Breast epithelium (tissue), 4 donors: ENCODE results near the gene FAM9C. TPM values are rescaled to one million over a fixed set of nuclear protein-coding genes. Genes with fewer than 3 reads are reported as not detected.

Experiments
- DNase-seq, 2 donors: peaks; one replicate each; pipeline ENCODE4 v3.0.0-alpha.2; 2019; ENCODE audit warnings: low spot score in 2 of 2
- H3K27ac ChIP-seq, 2 donors: fragments of 200-600 bp; sonication (generic) in 1 of 2; one replicate each; pipeline ENCODE4 v1.5.1; 2016 to 2019; ENCODE audit warnings: mild to moderate bottlenecking in 1 of 2
- H3K27me3 ChIP-seq, 2 donors: fragments of 200-600 bp; sonication (generic) in 1 of 2; one replicate each; pipeline versions ENCODE4 v1.5.1 to v1.6.0; 2017 to 2019; ENCODE audit warnings: control low read depth in 1 of 2, mild to moderate bottlenecking in 1 of 2
- H3K36me3 ChIP-seq: fragments of 200-600 bp; one replicate; pipeline ENCODE4 v1.5.1; 2019
- H3K4me1 ChIP-seq, 2 donors: fragments of 200-600 bp; sonication (generic); one replicate each; pipeline ENCODE4 v1.5.1; 2016 to 2019; ENCODE audit warnings: control low read depth in 1 of 2
- H3K4me3 ChIP-seq, 3 donors: fragments of 200-600 bp; sonication (generic); 1 replicate in 2 of 3; 2 replicates in 1 of 3; pipeline ENCODE4 v1.5.1; 2016 to 2019; ENCODE audit warnings: mild to moderate bottlenecking in 3 of 3, moderate library complexity in 2 of 3
- H3K9me3 ChIP-seq, 2 donors: fragments of 200-600 bp; sonication (generic) in 1 of 2; one replicate each; pipeline ENCODE4 v1.5.1; 2016 to 2019; ENCODE audit warnings: control low read depth in 1 of 2
- POLR2A ChIP-seq: fragments of 450-650 bp; IDR thresholded peaks from one replicate; pipeline ENCODE4 v1.6.1; 2016; ENCODE audit warnings: antibody characterized with exemption, mild to moderate bottlenecking, moderate library complexity
- POLR2AphosphoS5 ChIP-seq, 3 donors: sonication (generic); formaldehyde crosslinking; IDR thresholded peaks; one replicate each; pipeline ENCODE4 v1.6.1; 2017; ENCODE audit warnings: antibody characterized with exemption in 3 of 3
- intact Hi-C: fragments of 100-400 bp; cut with DNase I; formaldehyde crosslinking; loops from one replicate; pipeline ENCODE4 v1.15.1; 2023; ENCODE audit warnings: low total_unique reads
- total RNA-seq, 3 donors: library from RNA; depleted of rRNA; stranded (reverse); fragments of >200 nt; gene quantifications; one replicate each; pipeline ENCODE4 v1.1.0, GENCODE V29; 2016
- TF ChIP-seq, protein P1 (sequence below), 3 donors: fragments of 450-650 bp; IDR thresholded peaks; one replicate each; pipeline ENCODE4 v1.5.1; 2016 to 2017; ENCODE audit warnings: antibody characterized with exemption in 3 of 3, mild to moderate bottlenecking in 3 of 3, moderate library complexity in 3 of 3

FAM9C gene
- total RNA-seq, 3 donors from 2014 or later, result not detected

DNA sequence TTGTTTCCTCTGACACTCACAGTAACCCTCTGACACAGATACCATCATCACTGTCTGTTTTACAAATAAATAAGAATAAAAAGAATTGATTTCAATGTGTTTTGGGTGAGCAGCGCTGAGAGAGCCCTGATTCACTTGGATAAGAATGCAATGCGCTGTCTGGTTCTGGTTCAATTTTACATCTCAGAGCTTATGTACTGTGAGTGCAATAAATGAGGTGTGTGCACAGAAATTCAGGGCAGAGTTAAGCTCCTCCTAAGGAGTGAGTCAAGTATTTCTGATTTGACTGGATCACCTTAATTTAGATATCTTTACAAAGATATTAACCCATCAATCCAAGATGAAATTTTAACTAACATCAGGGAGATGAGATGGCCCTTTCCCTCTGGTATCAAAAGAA, 11.2 kb downstream of the FAM9C start:
- intact Hi-C loops, result no loop called here
- TF ChIP-seq POLR2AphosphoS5 (IDR thresholded peaks at IDR 0.05), result no peak
- TF ChIP-seq, protein P1, sequence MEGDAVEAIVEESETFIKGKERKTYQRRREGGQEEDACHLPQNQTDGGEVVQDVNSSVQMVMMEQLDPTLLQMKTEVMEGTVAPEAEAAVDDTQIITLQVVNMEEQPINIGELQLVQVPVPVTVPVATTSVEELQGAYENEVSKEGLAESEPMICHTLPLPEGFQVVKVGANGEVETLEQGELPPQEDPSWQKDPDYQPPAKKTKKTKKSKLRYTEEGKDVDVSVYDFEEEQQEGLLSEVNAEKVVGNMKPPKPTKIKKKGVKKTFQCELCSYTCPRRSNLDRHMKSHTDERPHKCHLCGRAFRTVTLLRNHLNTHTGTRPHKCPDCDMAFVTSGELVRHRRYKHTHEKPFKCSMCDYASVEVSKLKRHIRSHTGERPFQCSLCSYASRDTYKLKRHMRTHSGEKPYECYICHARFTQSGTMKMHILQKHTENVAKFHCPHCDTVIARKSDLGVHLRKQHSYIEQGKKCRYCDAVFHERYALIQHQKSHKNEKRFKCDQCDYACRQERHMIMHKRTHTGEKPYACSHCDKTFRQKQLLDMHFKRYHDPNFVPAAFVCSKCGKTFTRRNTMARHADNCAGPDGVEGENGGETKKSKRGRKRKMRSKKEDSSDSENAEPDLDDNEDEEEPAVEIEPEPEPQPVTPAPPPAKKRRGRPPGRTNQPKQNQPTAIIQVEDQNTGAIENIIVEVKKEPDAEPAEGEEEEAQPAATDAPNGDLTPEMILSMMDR (IDR thresholded peaks at IDR 0.05), result no peak
- TF ChIP-seq POLR2A, result no peak
- peaks cover 0 to 20% of the 10 kb centered on the region in 2 donors for H3K27me3 ChIP-seq
- no peaks in the 10 kb centered on the region for H3K4me1 ChIP-seq
- no peak overlapping the region for H3K4me3 ChIP-seq
- no peaks in the 10 kb centered on the region for H3K9me3 ChIP-seq
- no peak overlapping the region for H3K27ac ChIP-seq
- no peaks in the 10 kb centered on the region for H3K36me3 ChIP-seq
- no peak for DNase-seq

DNA sequence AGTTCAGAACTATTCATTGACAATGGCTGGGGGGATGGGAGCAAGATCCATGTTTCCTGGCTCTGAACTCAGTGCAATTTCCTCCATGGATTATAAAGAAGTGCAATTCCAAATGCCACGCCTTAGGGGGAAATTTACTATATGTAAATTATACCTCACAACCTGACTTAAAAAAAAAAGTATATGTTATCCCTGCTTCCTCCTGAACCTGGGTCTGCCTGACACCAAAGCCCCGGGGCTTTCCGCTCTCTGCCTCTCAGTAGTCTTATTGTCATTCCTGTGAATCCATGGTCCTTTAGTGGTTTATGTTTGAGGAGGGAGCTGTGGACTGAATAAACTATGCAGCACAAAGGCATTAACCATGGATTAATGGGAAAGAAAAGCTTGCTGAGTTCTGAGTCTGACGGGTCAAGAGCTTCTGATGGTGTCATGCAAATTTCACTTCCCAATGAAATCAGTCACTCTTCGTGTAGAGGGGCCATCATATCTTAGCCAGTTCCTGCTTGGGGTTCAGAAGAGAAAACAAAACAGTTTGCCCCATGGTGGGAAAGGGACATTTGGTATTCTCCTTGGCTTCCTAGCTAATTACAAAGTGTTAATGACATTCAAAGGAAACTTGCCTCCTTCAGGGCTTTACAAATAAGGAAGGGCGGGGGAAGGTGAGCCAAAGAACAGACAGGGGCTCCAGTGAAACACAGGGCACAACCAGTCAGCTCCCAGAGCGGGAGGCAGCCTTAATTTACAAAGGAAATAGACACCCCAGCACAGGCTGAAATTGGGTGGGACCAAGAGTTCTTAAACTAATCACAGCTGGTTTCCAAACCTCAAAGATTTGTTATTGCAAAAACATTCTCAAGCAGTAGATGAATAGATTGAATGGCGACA, 14.3 kb downstream of the FAM9C start:
- TF ChIP-seq, protein P1 (IDR thresholded peaks at IDR 0.05), result no peak
- TF ChIP-seq POLR2A (no peak), POLR2AphosphoS5 (IDR thresholded peaks at IDR 0.05) (no peak)
- Histone ChIP-seq H3K27me3 (peaks cover 0 to 25% of the 10 kb centered on the region in 2 donors), H3K9me3 (no peaks in the 10 kb centered on the region), H3K4me1 (no peaks in the 10 kb centered on the region), H3K36me3 (no peaks in the 10 kb centered on the region), H3K4me3 (no peak overlapping the region), H3K27ac (peak overlapping the region; percentile 63 to 82)
- no peak for DNase-seq
- intact Hi-C loops, result no loop called here

DNA sequence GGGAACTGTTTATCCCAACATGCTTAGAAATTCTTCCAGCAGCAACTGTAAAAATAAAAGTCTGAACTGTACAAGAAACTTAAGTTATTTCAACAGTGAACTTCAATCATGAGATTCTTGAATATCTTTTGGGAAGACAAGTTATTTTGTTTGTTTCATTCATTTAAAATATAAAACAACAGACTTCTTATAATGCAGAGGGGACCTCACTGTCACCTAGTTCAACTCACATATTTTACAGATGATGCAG, 14.9 kb downstream of the FAM9C start:
- intact Hi-C loops, result no loop called here
- TF ChIP-seq, protein P1 (IDR thresholded peaks at IDR 0.05), result no peak
- TF ChIP-seq POLR2A, result no peak
- no peak for TF ChIP-seq POLR2AphosphoS5 (IDR thresholded peaks at IDR 0.05)
- Histone ChIP-seq H3K9me3 (no peaks in the 10 kb centered on the region), H3K27me3 (peaks cover 0 to 25% of the 10 kb centered on the region in 2 donors), H3K27ac (peak overlapping the region; percentile 63 to 82), H3K36me3 (no peaks in the 10 kb centered on the region), H3K4me3 (peak overlapping the region in 1 of 3 donors; percentile 31), H3K4me1 (no peaks in the 10 kb centered on the region)
- no peak for DNase-seq

DNA sequence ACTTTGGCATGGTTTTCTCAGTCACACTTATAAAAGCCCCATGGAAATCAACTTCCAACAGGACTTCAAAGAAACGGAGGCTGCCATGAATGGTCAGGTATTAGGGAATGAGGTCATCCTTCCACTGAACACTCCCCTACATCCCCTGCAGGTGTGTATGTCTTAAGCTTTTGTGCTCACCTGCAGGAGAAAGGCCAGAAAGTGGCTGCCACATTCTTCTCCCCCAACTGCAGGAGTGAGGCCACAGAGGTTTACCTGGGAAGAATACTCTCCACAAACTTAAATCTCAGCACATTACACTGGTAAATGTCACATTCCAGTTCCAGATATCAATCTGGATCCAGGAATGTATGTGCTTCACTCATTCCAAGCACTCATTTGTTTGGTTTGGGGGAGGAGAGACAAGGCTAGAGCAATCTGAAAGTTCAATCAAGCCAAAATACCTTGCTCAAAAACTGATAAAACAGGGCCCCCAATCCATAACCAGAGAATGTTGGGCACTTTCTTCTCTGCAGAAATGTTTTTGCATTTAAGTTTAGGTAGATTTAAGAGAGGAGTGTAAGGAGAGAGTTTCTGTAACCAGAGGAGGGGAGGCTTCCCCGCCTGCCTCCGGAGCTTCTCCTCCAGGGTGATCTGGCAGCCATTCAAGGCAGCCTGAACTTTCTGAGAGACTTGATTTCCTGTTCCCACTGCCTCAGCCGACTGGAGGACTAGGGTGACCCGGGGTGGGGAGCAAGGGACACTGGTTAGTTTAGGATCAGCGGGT, 15.4 kb downstream of the FAM9C start:
- Histone ChIP-seq H3K27me3 (peaks cover 0 to 21% of the 10 kb centered on the region in 2 donors), H3K9me3 (no peaks in the 10 kb centered on the region), H3K4me1 (no peaks in the 10 kb centered on the region), H3K36me3 (no peaks in the 10 kb centered on the region), H3K4me3 (peak overlapping the region in 1 of 3 donors; percentile 31), H3K27ac (peak overlapping the region; percentile 63 to 82)
- peak; percentile 32 to 53 for DNase-seq
- intact Hi-C loops, result no loop called here
- TF ChIP-seq, protein P1 (IDR thresholded peaks at IDR 0.05), result peak in 1 of 3 donors; percentile 11
- TF ChIP-seq POLR2AphosphoS5 (IDR thresholded peaks at IDR 0.05), result no peak
